GM23338 (cell line): Measurements from ENCODE around the gene PPP1R16B. TPM values are rescaled to one million over a fixed set of nuclear protein-coding genes. Genes with fewer than 3 reads are reported as not detected.

Source experiments
- ATAC-seq: fragments of 200-7000 bp; cut with Tn5 transposase; 3 replicates; pipeline ENCODE4 v1.9.1; 2020
- DNase-seq: peaks from one replicate; pipeline ENCODE4 v3.0.0-alpha.2; 2015; ENCODE audit warnings: low spot score
- H2AFZ ChIP-seq: fragments of 200-600 bp; sonication (generic); 2 replicates; pipeline ENCODE4 v1.8.0; 2016; ENCODE audit warnings: antibody characterized with exemption, mild to moderate bottlenecking, moderate library complexity
- H3F3A ChIP-seq: fragments of 200-600 bp; sonication (generic); replicated peaks from 2 replicates; pipeline ENCODE4 v1.8.0; 2017; ENCODE audit warnings: antibody characterized with exemption, mixed run types, low read depth
- H3K27ac ChIP-seq: fragments of 200-600 bp; sonication (generic); 2 replicates; pipeline ENCODE4 v1.6.1; 2016; ENCODE audit warnings: low read depth
- H3K27me3 ChIP-seq: fragments of 200-600 bp; sonication (generic); 2 replicates; pipeline ENCODE4 v1.8.0; 2016; ENCODE audit warnings: mild to moderate bottlenecking, mixed run types, moderate library complexity; ENCODE audit not compliant: insufficient read depth
- H3K36me3 ChIP-seq: fragments of 200-600 bp; sonication (generic); 2 replicates; pipeline ENCODE4 v1.8.0; 2016; ENCODE audit warnings: mild to moderate bottlenecking; ENCODE audit not compliant: insufficient read depth
- H3K4me1 ChIP-seq: fragments of 200-600 bp; sonication (generic); 2 replicates; pipeline ENCODE4 v1.8.0; 2016; ENCODE audit warnings: mild to moderate bottlenecking, moderate library complexity; ENCODE audit not compliant: insufficient read depth
- H3K4me2 ChIP-seq: fragments of 200-600 bp; sonication (generic); 2 replicates; pipeline ENCODE4 v1.7.1; 2017; ENCODE audit warnings: mixed run types
- H3K4me3 ChIP-seq: fragments of 200-600 bp; sonication (generic); 2 replicates; pipeline ENCODE4 v1.6.1; 2016; ENCODE audit warnings: mixed run types
- H3K79me2 ChIP-seq: fragments of 200-600 bp; sonication (generic); replicated peaks from 2 replicates; pipeline ENCODE4 v1.8.0; 2017; ENCODE audit warnings: mild to moderate bottlenecking; ENCODE audit not compliant: insufficient read depth
- H3K9me2 ChIP-seq: fragments of 200-600 bp; sonication (generic); 2 replicates; pipeline ENCODE4 v1.8.0; 2017; ENCODE audit not compliant: insufficient read depth
- H4K20me1 ChIP-seq: fragments of 200-600 bp; sonication (generic); replicated peaks from 2 replicates; pipeline ENCODE4 v1.8.0; 2017; ENCODE audit warnings: mild to moderate bottlenecking; ENCODE audit not compliant: insufficient read depth
- H3K27ac Mint-ChIP-seq: 2 replicates; pipeline ENCODE4 v1.8.0; 2020; ENCODE audit warnings: inconsistent platforms, mild to moderate bottlenecking, moderate library complexity, mixed read lengths
- H3K27me3 Mint-ChIP-seq: 3 replicates; pipeline ENCODE4 v1.8.0; 2022; ENCODE audit warnings: low read depth, mild to moderate bottlenecking, moderate library complexity, mixed read lengths, inconsistent platforms; ENCODE audit not compliant: insufficient read depth, poor library complexity
- H3K36me3 Mint-ChIP-seq: 3 replicates; pipeline ENCODE4 v1.8.0; 2021; ENCODE audit warnings: low read depth, mild to moderate bottlenecking, inconsistent platforms, moderate library complexity, mixed read lengths
- H3K4me1 Mint-ChIP-seq: 3 replicates; pipeline ENCODE4 v1.8.0; 2020; ENCODE audit warnings: mild to moderate bottlenecking, inconsistent platforms, mixed read lengths
- H3K4me3 Mint-ChIP-seq: 3 replicates; pipeline ENCODE4 v1.8.0; 2021; ENCODE audit warnings: moderate library complexity, mild to moderate bottlenecking, inconsistent platforms, mixed read lengths
- H3K9me3 Mint-ChIP-seq: 3 replicates; pipeline ENCODE4 v1.8.0; 2020; ENCODE audit warnings: moderate library complexity, mild to moderate bottlenecking, inconsistent platforms, mixed read lengths
- CREB1 ChIP-seq: fragments of 250-450 bp; sonication (Bioruptor Pico); IDR thresholded peaks from 2 replicates; pipeline ENCODE4 v1.5.0; 2020; ENCODE audit warnings: low read depth, mild to moderate bottlenecking, moderate library complexity
- EZH2 ChIP-seq: fragments of 200-600 bp; sonication (generic); IDR thresholded peaks from one replicate; pipeline ENCODE4 v1.8.0; 2017; ENCODE audit warnings: antibody characterized with exemption, mild to moderate bottlenecking, low read depth; ENCODE audit not compliant: unreplicated experiment
- EZH2phosphoT487 ChIP-seq: fragments of 200-600 bp; sonication (generic); IDR thresholded peaks from one replicate; pipeline ENCODE4 v1.8.1; 2018; ENCODE audit warnings: antibody characterized with exemption; ENCODE audit not compliant: unreplicated experiment
- JUNB ChIP-seq: IDR thresholded peaks from one replicate; pipeline ENCODE4 v1.6.1; 2016; ENCODE audit warnings: antibody characterized with exemption; ENCODE audit not compliant: unreplicated experiment
- POLR2AphosphoS5 ChIP-seq: IDR thresholded peaks from 2 replicates; pipeline ENCODE4 v1.6.1; 2016; ENCODE audit warnings: antibody characterized with exemption, low read depth
- ZNF114 ChIP-seq: fragments of 250-450 bp; sonication (Bioruptor Pico); IDR thresholded peaks from 2 replicates; pipeline ENCODE4 v1.5.0; 2020; ENCODE audit warnings: mild to moderate bottlenecking, moderate library complexity
- ZNF331 ChIP-seq: fragments of 250-450 bp; sonication (Bioruptor Pico); IDR thresholded peaks from 2 replicates; pipeline ENCODE4 v1.5.0; 2020; ENCODE audit warnings: low read depth, mild to moderate bottlenecking, moderate library complexity
- polyA plus RNA-seq: library from polyadenylated mRNA; unstranded; fragments of >200 nt; fragmentation: Nextera tagmentation; extraction: Ambion mirVana; gene quantifications from 2 replicates; pipeline ENCODE4 v1.2.1, GENCODE V29; 2016
- total RNA-seq: library from RNA; depleted of rRNA; stranded (reverse); fragments of >200 nt; shearing (Covaris generic); gene quantifications from 2 replicates; pipeline ENCODE4 v1.2.3, GENCODE V29; 2014
- TF ChIP-seq, protein P1 (sequence below): IDR thresholded peaks from one replicate; pipeline ENCODE4 v1.6.1; 2018; ENCODE audit warnings: antibody characterized with exemption; ENCODE audit not compliant: unreplicated experiment
- TF ChIP-seq, protein P2 (sequence below): IDR thresholded peaks from 2 replicates; pipeline ENCODE4 v1.6.1; 2016; ENCODE audit warnings: antibody characterized with exemption
- TF ChIP-seq, protein P3 (sequence below), 2 experiments: fragments of 200-600 bp in 1 of 2; sonication (generic) in 1 of 2; conservative IDR thresholded peaks; 2 replicates each; pipeline versions ENCODE4 v1.5.1 to v1.6.1; 2016 to 2017; ENCODE audit warnings: antibody characterized with exemption in 2 of 2, low read depth in 2 of 2, mild to moderate bottlenecking in 2 of 2, moderate library complexity in 1 of 2

The PPP1R16B gene
- total and polyA plus RNA-seq, 2 experiments from 2014 or later = 1.6 to 11.5 TPM

DNA sequence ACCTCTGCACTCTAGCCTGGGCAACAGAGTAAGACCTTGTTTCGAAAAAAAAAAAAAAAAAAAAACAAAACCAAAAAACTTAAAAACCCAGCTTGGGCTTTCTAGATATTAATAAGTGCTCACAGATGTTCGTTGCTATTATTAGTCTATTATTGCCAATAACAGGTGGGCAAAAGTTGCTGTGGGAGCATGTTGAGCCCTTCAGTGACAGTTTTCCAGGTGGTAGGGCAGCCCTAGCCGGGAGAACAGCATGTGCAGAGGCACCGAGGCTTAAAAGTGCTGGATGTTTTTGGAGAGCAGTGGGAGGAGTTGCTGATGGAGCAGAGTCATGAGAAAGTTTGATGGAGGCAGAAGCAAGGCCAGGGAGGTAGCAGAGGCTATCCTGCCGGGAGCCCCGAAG is 4.4 kb downstream of the PPP1R16B start (continued):
- TF ChIP-seq, protein P1, sequence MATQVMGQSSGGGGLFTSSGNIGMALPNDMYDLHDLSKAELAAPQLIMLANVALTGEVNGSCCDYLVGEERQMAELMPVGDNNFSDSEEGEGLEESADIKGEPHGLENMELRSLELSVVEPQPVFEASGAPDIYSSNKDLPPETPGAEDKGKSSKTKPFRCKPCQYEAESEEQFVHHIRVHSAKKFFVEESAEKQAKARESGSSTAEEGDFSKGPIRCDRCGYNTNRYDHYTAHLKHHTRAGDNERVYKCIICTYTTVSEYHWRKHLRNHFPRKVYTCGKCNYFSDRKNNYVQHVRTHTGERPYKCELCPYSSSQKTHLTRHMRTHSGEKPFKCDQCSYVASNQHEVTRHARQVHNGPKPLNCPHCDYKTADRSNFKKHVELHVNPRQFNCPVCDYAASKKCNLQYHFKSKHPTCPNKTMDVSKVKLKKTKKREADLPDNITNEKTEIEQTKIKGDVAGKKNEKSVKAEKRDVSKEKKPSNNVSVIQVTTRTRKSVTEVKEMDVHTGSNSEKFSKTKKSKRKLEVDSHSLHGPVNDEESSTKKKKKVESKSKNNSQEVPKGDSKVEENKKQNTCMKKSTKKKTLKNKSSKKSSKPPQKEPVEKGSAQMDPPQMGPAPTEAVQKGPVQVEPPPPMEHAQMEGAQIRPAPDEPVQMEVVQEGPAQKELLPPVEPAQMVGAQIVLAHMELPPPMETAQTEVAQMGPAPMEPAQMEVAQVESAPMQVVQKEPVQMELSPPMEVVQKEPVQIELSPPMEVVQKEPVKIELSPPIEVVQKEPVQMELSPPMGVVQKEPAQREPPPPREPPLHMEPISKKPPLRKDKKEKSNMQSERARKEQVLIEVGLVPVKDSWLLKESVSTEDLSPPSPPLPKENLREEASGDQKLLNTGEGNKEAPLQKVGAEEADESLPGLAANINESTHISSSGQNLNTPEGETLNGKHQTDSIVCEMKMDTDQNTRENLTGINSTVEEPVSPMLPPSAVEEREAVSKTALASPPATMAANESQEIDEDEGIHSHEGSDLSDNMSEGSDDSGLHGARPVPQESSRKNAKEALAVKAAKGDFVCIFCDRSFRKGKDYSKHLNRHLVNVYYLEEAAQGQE = no peak
- TF ChIP-seq CREB1 (CRISPR knock-in tag) (no peak), EZH2phosphoT487 (no peak), ZNF331 (CRISPR knock-in tag) (no peak), ZNF114 (no peak), POLR2AphosphoS5 (no peak), EZH2 (no peak), JUNB (no peak)
- TF ChIP-seq, protein P2, sequence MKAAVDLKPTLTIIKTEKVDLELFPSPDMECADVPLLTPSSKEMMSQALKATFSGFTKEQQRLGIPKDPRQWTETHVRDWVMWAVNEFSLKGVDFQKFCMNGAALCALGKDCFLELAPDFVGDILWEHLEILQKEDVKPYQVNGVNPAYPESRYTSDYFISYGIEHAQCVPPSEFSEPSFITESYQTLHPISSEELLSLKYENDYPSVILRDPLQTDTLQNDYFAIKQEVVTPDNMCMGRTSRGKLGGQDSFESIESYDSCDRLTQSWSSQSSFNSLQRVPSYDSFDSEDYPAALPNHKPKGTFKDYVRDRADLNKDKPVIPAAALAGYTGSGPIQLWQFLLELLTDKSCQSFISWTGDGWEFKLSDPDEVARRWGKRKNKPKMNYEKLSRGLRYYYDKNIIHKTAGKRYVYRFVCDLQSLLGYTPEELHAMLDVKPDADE = no peak
- TF ChIP-seq, protein P3, sequence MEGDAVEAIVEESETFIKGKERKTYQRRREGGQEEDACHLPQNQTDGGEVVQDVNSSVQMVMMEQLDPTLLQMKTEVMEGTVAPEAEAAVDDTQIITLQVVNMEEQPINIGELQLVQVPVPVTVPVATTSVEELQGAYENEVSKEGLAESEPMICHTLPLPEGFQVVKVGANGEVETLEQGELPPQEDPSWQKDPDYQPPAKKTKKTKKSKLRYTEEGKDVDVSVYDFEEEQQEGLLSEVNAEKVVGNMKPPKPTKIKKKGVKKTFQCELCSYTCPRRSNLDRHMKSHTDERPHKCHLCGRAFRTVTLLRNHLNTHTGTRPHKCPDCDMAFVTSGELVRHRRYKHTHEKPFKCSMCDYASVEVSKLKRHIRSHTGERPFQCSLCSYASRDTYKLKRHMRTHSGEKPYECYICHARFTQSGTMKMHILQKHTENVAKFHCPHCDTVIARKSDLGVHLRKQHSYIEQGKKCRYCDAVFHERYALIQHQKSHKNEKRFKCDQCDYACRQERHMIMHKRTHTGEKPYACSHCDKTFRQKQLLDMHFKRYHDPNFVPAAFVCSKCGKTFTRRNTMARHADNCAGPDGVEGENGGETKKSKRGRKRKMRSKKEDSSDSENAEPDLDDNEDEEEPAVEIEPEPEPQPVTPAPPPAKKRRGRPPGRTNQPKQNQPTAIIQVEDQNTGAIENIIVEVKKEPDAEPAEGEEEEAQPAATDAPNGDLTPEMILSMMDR (conservative IDR thresholded peaks at IDR 0.05; ENCODE audit: low read depth in 2 of 2) = no peak

DNA sequence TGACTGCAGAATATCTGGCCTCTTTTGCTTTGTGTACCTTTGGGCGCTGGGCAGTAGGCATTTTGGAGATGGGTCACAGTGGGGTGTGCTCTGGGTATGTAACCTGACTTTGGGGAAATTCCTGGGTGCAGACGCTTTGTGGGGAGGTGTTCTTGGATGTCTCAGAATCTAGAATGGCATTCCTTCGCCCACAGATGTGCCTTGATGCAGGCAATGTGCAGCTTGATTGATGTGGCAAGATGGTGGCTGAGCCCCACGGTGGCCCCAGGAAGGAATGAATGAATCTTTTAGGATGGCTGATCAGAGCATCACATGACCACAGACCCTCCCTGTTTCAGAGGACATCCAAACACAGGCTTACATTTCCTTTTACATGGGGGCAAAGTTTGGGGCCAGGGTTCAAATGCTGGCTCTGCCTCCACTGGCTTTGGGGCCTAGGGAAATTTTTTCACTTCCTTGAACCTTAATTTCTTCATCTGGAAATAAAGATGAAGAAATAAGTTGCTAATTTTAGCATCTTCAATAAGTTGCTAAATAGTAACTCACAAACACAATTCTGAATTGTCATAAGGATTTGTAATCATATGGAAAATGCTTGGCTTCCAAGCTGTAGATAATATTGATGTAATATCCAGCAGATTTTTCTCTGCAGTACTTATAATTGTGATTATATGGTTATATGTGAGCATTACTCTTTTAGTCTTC is 5.6 kb downstream of the PPP1R16B start:
- H4K20me1 ChIP-seq = peaks cover 14% of the 10 kb centered on the region
- H3K79me2 ChIP-seq = peaks cover 13% of the 10 kb centered on the region; the same call in 1 of the 2 replicates
- H3K9me2 ChIP-seq = no peaks in the 10 kb centered on the region
- Mint-ChIP-seq H3K4me1 (peaks cover 24% of the 10 kb centered on the region), H3K4me3 (no peak overlapping the region), H3K36me3 (no peaks in the 10 kb centered on the region; the same call in 2 of the 3 replicates), H3K27me3 (peaks cover 23% of the 10 kb centered on the region), H3K9me3 (no peaks in the 10 kb centered on the region), H3K27ac (no peak overlapping the region)
- no peak overlapping the region for H3K4me2 ChIP-seq
- H3K4me3 ChIP-seq = no peak overlapping the region
- ATAC-seq (no peak), DNase-seq (no peak)
- H3K4me1 ChIP-seq = peaks cover 8% of the 10 kb centered on the region; the same call in 1 of the 2 replicates
- no peak overlapping the region for H2AFZ ChIP-seq
- no peak overlapping the region for H3K27ac ChIP-seq
- H3K27me3 ChIP-seq = peaks cover 19% of the 10 kb centered on the region
- H3K36me3 ChIP-seq = no peaks in the 10 kb centered on the region
- H3F3A ChIP-seq = no peaks in the 10 kb centered on the region
- TF ChIP-seq, protein P2 = no peak
